Vagina (tissue), 2 donors: ENCODE results near the gene DHRS7. TPM values are rescaled to one million over a fixed set of nuclear protein-coding genes. Genes with fewer than 3 reads are reported as not detected.

Experiments
- DNase-seq, 2 donors: peaks; one replicate each; pipeline ENCODE4 v3.0.0-alpha.2; 2017; ENCODE audit errors: extremely low spot score in 2 of 2
- H3K27ac ChIP-seq: fragments of 200-600 bp; sonication (generic); one replicate; pipeline ENCODE4 v1.5.1; 2019
- H3K27me3 ChIP-seq: fragments of 200-600 bp; sonication (generic); one replicate; pipeline ENCODE4 v1.5.1; 2019
- H3K36me3 ChIP-seq, 2 donors: fragments of 200-600 bp; sonication (generic); one replicate each; pipeline ENCODE4 v1.5.1; 2017 to 2019
- H3K4me1 ChIP-seq: fragments of 200-600 bp; sonication (generic); one replicate; pipeline ENCODE4 v1.5.1; 2019
- H3K4me3 ChIP-seq, 2 donors: fragments of 200-600 bp; sonication (generic); 1 replicate in 1 of 2; 2 replicates in 1 of 2; pipeline ENCODE4 v1.5.1; 2016 to 2019
- H3K9me3 ChIP-seq: fragments of 200-600 bp; sonication (generic); one replicate; pipeline ENCODE4 v1.5.1; 2019
- POLR2A ChIP-seq, 2 donors: fragments of 450-650 bp; IDR thresholded peaks; one replicate each; pipeline ENCODE4 v1.6.1; 2017; ENCODE audit warnings: antibody characterized with exemption in 2 of 2, mild to moderate bottlenecking in 2 of 2, moderate library complexity in 2 of 2
- POLR2AphosphoS5 ChIP-seq, 2 donors: sonication (generic); formaldehyde crosslinking; IDR thresholded peaks; one replicate each; pipeline ENCODE4 v1.9.0; 2017; ENCODE audit warnings: antibody characterized with exemption in 2 of 2, mild to moderate bottlenecking in 2 of 2, low read depth in 1 of 2; ENCODE audit not compliant: insufficient read depth in 1 of 2
- intact Hi-C: fragments of 100-400 bp; cut with DNase I; formaldehyde crosslinking; loops from one replicate; pipeline ENCODE4 v1.15.1; 2023
- total RNA-seq: library from RNA; depleted of rRNA; stranded (reverse); fragments of >200 nt; gene quantifications from one replicate; pipeline ENCODE4 v1.2.3, GENCODE V29; 2016
- TF ChIP-seq, protein P1 (sequence below), 3 experiments: fragments of 450-650 bp in 2 of 3; fragments of 200-600 bp in 1 of 3; sonication (generic) in 1 of 3; IDR thresholded peaks; one replicate each; pipeline ENCODE4 v1.5.1; 2017 to 2019; ENCODE audit warnings: antibody characterized with exemption in 3 of 3, mild to moderate bottlenecking in 2 of 3, moderate library complexity in 2 of 3

Gene DHRS7
- total RNA-seq, 1 donor from 2014 or later = 43.0 TPM

DNA sequence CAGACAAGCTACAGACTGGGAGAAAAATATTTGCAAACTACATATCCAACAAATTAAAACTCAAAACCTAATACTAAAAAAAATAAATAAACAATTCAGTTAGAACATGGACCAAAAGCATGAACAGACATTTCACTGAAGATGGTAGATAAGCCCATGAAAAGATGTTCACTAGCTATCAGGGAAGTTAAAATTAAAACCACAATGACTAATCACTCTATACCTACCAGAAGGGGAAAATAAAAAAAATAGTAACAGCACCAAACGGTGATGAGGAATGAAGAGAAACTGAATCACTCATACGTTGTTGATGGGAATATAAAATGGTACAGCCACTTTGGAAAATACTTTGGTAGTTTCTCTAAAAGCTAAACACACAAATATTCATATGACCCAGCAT lies 31.1 kb upstream of the DHRS7 start:
- H3K27ac ChIP-seq = no peak overlapping the region
- intact Hi-C loops = no loop called here
- no peaks in the 10 kb centered on the region for H3K4me1 ChIP-seq
- TF ChIP-seq POLR2A (IDR thresholded peaks at IDR 0.05) (no peak), POLR2AphosphoS5 (IDR thresholded peaks at IDR 0.05; ENCODE audit: insufficient read depth in 1 of 2, low read depth in 1 of 2) (no peak)
- TF ChIP-seq, protein P1, sequence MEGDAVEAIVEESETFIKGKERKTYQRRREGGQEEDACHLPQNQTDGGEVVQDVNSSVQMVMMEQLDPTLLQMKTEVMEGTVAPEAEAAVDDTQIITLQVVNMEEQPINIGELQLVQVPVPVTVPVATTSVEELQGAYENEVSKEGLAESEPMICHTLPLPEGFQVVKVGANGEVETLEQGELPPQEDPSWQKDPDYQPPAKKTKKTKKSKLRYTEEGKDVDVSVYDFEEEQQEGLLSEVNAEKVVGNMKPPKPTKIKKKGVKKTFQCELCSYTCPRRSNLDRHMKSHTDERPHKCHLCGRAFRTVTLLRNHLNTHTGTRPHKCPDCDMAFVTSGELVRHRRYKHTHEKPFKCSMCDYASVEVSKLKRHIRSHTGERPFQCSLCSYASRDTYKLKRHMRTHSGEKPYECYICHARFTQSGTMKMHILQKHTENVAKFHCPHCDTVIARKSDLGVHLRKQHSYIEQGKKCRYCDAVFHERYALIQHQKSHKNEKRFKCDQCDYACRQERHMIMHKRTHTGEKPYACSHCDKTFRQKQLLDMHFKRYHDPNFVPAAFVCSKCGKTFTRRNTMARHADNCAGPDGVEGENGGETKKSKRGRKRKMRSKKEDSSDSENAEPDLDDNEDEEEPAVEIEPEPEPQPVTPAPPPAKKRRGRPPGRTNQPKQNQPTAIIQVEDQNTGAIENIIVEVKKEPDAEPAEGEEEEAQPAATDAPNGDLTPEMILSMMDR (IDR thresholded peaks at IDR 0.05) = no peak
- no peaks in the 10 kb centered on the region for H3K9me3 ChIP-seq
- no peaks in the 10 kb centered on the region for H3K36me3 ChIP-seq
- no peak for DNase-seq
- H3K27me3 ChIP-seq = no peaks in the 10 kb centered on the region
- H3K4me3 ChIP-seq = no peak overlapping the region

- no peaks in the 10 kb centered on the region for H3K36me3 ChIP-seq
- DNase-seq = no peak
- no peak overlapping the region for H3K4me3 ChIP-seq
- no peaks in the 10 kb centered on the region for H3K27me3 ChIP-seq
- intact Hi-C loops = no loop called here
- H3K27ac ChIP-seq = no peak overlapping the region
- H3K9me3 ChIP-seq = no peaks in the 10 kb centered on the region
- TF ChIP-seq POLR2AphosphoS5 (IDR thresholded peaks at IDR 0.05; ENCODE audit: insufficient read depth in 1 of 2, low read depth in 1 of 2) (no peak), POLR2A (IDR thresholded peaks at IDR 0.05) (no peak)
- TF ChIP-seq, protein P1 (IDR thresholded peaks at IDR 0.05) = no peak
- H3K4me1 ChIP-seq = no peaks in the 10 kb centered on the region
These were observed 30.1 kb upstream of the DHRS7 start for GRCh38 chr14:60195179-60195810.

DNA sequence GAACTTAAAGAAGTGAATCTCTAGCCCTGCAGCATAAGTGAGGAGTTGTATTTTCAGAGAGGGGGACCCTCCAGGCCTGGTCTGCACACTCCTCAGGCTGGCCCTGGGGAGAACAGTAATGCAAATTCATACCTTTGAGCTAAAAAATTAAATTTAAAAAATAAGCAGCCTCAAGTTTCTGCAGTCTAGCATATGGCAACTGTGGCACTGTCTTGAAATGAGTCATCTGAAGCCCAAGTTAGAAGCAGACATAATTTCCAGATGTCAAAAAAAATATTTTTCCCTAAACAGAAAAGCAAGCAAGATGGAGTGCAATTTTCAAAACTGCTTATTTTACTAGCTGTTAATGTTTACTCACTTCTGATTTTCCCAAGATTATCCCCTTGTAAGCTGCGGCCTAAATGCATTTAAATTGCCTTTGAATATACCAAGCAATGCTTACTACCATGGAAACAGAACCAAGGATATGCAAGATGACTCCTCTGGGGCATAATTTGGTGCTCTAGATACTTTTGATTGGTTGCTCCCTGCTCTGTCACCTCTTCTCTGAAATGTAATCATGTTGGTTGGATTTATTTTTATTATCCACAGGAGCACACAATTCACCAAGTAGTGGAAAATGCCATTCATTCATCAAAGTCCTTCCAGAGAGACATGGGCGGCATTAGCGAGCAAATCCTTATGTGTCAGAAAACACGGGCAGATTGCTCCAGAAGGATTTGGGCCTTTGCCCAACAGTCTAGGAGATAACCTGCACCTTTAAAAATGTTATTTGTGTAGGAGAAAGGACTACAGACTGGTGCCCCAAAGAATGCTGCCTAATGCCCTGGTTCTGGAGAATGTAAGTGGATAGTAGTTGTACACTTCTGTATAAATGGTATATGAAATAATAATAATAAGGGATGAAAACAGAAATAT lies 25.0 kb upstream of the DHRS7 start:
- intact Hi-C loops = loop anchor here (10.0 kb wide), 2 partner anchors 125 to 225 kb away; no protein-coding TSS in a partner anchor
- no peaks in the 10 kb centered on the region for H3K36me3 ChIP-seq
- H3K4me1 ChIP-seq = no peaks in the 10 kb centered on the region
- H3K9me3 ChIP-seq = no peaks in the 10 kb centered on the region
- H3K4me3 ChIP-seq = no peak overlapping the region
- no peak overlapping the region for H3K27ac ChIP-seq
- no peak for DNase-seq
- no peaks in the 10 kb centered on the region for H3K27me3 ChIP-seq
- TF ChIP-seq POLR2AphosphoS5 (IDR thresholded peaks at IDR 0.05; ENCODE audit: insufficient read depth in 1 of 2, low read depth in 1 of 2) (no peak), POLR2A (IDR thresholded peaks at IDR 0.05) (no peak)
- TF ChIP-seq, protein P1 (IDR thresholded peaks at IDR 0.05) = no peak

DNA sequence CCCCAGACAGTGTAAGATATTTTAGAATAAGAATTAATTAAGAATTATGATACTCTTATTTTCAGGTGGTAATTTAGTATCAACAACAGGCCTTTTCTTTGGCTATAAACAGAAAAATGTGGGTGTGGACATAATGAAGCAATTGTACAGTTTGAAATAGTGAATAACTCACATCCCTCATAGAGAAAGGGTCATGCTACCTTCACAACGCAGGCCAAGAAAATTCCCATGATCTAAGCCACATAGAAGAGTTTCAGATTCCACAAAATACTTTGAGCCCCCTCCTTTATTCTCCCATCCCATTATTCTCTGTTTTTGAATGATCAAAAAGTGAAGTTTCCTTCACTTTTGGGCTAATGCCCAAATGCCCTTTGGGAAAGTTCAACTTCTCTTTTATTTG lies 23.5 kb upstream of the DHRS7 start:
- no peak for DNase-seq
- intact Hi-C loops = loop anchor here (10.0 kb wide), 2 partner anchors 124 to 224 kb away; no protein-coding TSS in a partner anchor
- no peaks in the 10 kb centered on the region for H3K4me1 ChIP-seq
- no peak for TF ChIP-seq POLR2A (IDR thresholded peaks at IDR 0.05)
- TF ChIP-seq POLR2AphosphoS5 (IDR thresholded peaks at IDR 0.05; ENCODE audit: insufficient read depth in 1 of 2, low read depth in 1 of 2) = no peak
- TF ChIP-seq, protein P1 (IDR thresholded peaks at IDR 0.05) = no peak
- no peaks in the 10 kb centered on the region for H3K36me3 ChIP-seq
- no peaks in the 10 kb centered on the region for H3K9me3 ChIP-seq
- no peak overlapping the region for H3K27ac ChIP-seq
- no peak overlapping the region for H3K4me3 ChIP-seq
- H3K27me3 ChIP-seq = no peaks in the 10 kb centered on the region
